ENCODE data around the gene ADCY3.

ADCY3 gene

GRCh38 chr2:24785671-24786321 lies 134.2 kb downstream of the ADCY3 start:
- in situ Hi-C loops (cut with HindIII; ENCODE audit: low sequenced_read_pairs) = no loop called here

GRCh38 chr2:24783641-24784040 lies 136.4 kb downstream of the ADCY3 start:
- in situ Hi-C loops (cut with HindIII; ENCODE audit: low sequenced_read_pairs) = no loop called here

GRCh38 chr2:24779116-24779515 lies 140.9 kb downstream of the ADCY3 start:
- in situ Hi-C loops (cut with HindIII; ENCODE audit: low sequenced_read_pairs) = no loop called here

GRCh38 chr2:24774373-24774772 lies 145.7 kb downstream of the ADCY3 start:
- in situ Hi-C loops (cut with HindIII; ENCODE audit: low sequenced_read_pairs) = no loop called here

- in situ Hi-C loops (cut with HindIII; ENCODE audit: low sequenced_read_pairs) = no loop called here
Measured at GRCh38 chr2:24771764-24772586, 148.1 kb downstream of the ADCY3 start.

GRCh38 chr2:24771061-24771460 lies 149.0 kb downstream of the ADCY3 start:
- in situ Hi-C loops (cut with HindIII; ENCODE audit: low sequenced_read_pairs) = no loop called here
